Astrocyte of the spinal cord (primary cell): ENCODE measurements around the gene PHC2.

ENCODE experiments used
- DNase-seq: peaks from one replicate; pipeline ENCODE4 v3.0.0; 2011; ENCODE audit warnings: low read depth, low spot score
- H3K4me3 ChIP-seq: 2 replicates; pipeline ENCODE4 v1.5.1; 2011; ENCODE audit warnings: low read depth, mild to moderate bottlenecking, low read length, moderate library complexity
- CTCF ChIP-seq: IDR thresholded peaks from 2 replicates; pipeline ENCODE4 v1.5.1; 2012; ENCODE audit warnings: low read depth, mild to moderate bottlenecking, low read length, inconsistent platforms
- in situ Hi-C: cut with HindIII; loops from 2 replicates; pipeline ENCODE4 v1.10.0; 2017; ENCODE audit warnings: low sequenced_read_pairs

The PHC2 gene

GRCh38 chr1:33381977-33382376 lies 48.9 kb downstream of the PHC2 start:
- DNase-seq: no peak
- no peak for TF ChIP-seq CTCF
- H3K4me3 ChIP-seq: no peak overlapping the region
- in situ Hi-C loops: no loop called here

GRCh38 chr1:33380811-33381210 lies 50.1 kb downstream of the PHC2 start:
- DNase-seq: no peak
- TF ChIP-seq CTCF: no peak
- in situ Hi-C loops: no loop called here
- H3K4me3 ChIP-seq: no peak overlapping the region

GRCh38 chr1:33379631-33380354 lies 51.1 kb downstream of the PHC2 start:
- no peak for DNase-seq
- in situ Hi-C loops: no loop called here
- no peak for TF ChIP-seq CTCF
- H3K4me3 ChIP-seq: no peak overlapping the region

- peak; percentile 16 for TF ChIP-seq CTCF
- in situ Hi-C loops: no loop called here
- H3K4me3 ChIP-seq: no peak overlapping the region
- DNase-seq: no peak
Measured at GRCh38 chr1:33378976-33379375, 51.9 kb downstream of the PHC2 start.

- H3K4me3 ChIP-seq: no peak overlapping the region
- TF ChIP-seq CTCF: no peak
- DNase-seq: no peak
- in situ Hi-C loops: no loop called here
Measured at GRCh38 chr1:33378524-33378923, 52.4 kb downstream of the PHC2 start.

- no peak for TF ChIP-seq CTCF
- in situ Hi-C loops: no loop called here
- DNase-seq: no peak
Measured at GRCh38 chr1:33377756-33378155, 53.1 kb downstream of the PHC2 start.

GRCh38 chr1:33377013-33377412 lies 53.9 kb downstream of the PHC2 start:
- no peak for DNase-seq
- in situ Hi-C loops: no loop called here
- no peak overlapping the region for H3K4me3 ChIP-seq
- no peak for TF ChIP-seq CTCF

More at GRCh38 chr1:33377756-33378155, 53.1 kb downstream of the PHC2 start:
- no peak overlapping the region for H3K4me3 ChIP-seq
